ENCODE data around the gene FOXO3.

DNA sequence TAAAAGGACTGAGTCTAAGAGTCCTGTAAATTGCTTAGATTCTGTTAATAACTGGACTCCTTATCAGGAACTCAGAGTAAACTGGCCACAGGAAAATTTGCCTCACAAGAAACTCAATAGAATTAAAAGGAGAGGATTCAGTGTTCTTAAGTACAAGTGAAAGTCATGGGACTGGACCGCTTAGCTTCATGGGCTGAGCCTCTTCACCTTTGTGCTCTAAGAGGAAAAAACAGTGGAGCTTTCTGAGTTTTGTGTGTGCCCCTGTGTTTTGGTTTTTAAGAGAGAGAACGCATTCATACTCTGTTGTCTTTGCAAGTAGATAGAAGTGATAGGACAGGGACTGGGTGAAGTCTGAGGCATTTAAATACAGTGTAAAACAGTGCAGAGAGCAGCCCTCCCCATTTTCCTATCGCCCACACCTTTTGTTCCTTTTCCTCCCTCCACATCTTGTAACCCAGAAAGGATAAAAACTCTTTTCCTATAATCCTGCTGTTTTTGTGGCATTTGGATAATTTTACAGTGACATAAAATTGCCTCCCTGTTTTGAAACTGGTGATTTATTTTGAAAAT, 49.6 kb downstream of the FOXO3 start:
- TF ChIP-seq POLR2A (IDR thresholded peaks at IDR 0.05; ENCODE audit: low read length) = no peak
- no peak for TF ChIP-seq GATA1 (IDR thresholded peaks at IDR 0.05; ENCODE audit: low read depth, low read length)

All from erythroblast (primary cell).